ENCODE measurements around the gene MAP1LC3A.
A peak's percentile ranks its signal among the peaks of the same experiment; 100 is the strongest.
"Not testable (repeated sequence)": the region's sequence is repeated elsewhere in the genome, so short reads cannot be mapped to it uniquely, and the experiment has no call there.

The MAP1LC3A gene

DNA sequence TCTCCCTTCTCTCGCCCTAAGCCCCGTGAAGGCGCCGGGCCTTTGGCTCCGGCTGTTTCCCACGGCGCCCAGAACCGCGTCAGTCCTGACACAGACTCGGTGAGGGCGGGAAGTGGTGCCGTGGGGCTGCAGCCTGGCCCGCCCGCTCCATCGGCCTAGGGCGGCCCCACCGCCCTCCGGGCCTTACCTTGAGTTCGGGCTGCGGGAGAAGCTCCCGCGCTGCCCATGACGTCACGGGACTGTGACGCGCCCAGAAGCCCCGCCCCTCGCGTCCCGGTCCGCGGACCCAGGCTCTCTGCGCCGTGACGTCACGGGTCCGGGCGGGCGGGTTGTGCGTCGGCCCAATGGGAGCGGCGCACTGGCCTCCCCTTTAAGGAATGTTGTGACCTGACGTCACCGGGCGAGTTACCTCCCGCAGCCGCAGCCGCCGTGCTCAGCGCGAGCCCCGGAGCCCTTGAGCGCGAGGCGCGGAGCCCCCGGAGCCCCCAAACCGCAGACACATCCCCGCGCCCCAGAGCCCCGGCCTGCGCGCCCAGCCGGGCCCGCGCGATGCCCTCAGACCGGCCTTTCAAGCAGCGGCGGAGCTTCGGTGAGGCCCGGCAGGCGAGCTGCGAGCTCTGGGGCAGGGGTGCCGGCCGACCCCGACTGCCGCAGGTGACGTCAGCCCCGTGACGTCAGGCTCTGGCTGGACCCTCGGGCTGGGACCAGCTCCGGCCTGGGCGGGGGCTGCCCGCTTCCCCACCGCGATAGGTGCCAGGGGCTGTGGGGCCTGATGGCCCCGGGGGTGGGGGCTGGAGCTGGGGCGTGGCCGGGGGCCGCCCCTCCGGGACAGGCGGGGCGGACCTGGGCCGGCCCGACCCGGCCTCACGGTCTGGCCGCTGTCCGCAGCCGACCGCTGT is at the start of gene MAP1LC3A:
MAP1LC3A (plus strand) TSS at position 399 of the 899 bp plus-strand sequence; CDS start at position 550, 151 bp downstream.
- no peak for DNase-seq

DNA sequence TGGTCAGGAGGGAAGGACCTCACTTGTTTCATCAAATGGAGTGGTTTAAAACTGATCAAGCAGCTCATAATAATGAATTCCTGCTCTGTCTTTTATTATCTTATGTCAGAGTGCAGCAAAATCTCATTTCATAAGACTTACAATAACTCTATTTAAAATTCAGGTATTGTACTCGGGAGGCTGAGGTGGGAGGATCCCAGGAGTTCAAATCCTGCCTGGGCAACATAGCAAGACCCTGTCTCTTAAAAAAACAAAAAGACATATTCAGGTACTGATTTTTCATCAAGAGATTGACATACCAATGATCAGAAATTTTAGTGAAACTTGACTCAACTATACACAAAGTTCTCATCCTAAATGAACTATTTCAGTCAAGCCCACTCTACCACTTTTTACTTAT is 47.9 kb upstream of the MAP1LC3A start:
- no peak for DNase-seq

DNA sequence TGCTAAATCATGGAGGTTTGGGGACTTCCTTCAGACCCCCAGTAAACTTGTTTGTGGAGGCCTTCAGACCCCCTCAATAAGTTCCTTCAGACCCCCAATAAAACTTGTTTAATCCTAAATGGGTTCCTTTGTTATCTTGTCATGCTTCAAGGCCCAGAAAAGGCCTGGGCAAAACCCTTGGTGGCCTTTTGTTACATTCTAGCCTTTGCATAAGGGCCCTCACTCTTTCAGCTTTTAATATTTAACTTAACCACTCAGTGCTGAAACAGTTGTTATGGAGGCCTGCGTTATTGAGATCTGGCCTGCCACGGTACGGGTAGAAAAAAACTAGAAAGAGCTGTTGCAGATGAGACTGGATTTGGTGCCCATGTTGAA is 46.6 kb upstream of the MAP1LC3A start:
- no peak for DNase-seq

DNA sequence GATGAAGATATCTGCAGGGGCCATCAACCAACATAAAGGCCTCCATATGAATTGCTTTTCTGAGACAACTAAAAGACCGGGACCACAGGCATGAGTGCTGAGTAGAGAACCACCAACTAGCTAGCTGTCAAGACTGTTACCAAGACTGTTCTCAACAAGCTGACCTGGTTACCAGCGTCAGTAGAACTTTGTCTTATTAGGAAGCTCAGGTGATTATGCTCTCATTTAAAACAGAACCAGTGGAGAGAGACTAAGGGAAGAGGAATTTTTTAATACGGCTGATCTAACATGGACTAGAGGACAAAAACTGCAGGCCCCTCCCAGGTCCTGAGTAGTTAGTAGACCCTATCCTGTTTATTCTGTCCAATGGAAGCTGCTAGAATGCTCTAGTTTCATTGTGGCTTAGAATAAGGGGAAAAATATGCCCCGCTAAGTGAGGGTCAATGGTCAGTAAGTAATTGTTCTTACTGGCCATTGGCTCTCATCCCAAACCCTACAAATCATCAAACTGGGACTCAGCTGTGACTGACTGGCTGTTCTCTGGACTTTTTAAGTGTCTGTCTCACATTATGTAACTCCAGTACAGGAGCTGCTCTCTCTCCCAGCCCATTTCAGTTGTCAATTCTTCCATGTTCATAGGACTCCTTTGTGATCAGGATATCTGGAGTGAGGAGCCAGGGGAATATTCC is 46.1 kb upstream of the MAP1LC3A start:
- DNase-seq: no peak

DNA sequence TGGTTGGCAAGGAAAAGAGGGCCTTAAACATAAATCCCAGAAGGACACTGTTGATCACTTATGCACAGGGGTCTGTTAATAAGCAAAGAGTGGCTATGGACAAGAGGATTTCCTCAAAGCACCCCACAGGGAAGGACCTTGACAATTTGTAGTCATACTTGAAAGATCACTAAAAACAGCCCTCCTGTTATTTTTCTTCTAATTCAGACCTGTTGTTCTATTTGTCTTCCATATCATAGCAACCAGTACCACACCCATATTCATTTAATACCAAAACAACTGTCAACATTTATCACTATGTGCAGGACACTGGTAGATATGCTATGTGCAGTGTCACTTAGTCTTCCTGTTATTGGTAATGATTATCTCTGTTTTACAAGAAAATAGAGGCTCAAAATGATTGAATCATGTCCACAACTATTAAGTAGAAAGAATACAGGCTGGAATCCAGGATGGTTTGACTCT is 45.5 kb upstream of the MAP1LC3A start:
- DNase-seq: no peak

DNA sequence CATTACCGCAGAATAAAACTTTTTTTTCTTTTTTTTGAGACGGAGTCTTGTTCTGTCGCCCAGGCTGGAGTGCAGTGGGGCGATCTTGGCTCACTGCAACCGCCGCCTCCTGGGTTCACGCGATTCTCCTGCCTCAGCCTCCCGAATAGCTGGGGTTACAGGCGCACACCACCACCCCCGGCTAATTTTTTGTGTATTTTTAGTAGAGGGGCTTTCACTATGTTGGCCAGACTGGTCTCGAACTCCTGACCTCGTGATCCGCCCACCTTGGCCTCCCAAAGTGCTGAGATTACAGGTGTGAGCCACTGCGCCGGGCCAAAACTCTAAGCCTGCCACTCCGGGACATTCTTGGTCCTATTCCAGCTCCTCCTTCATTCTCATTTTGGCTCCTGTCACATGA is 44.5 kb upstream of the MAP1LC3A start:
- DNase-seq: not testable (repeated sequence)

DNA sequence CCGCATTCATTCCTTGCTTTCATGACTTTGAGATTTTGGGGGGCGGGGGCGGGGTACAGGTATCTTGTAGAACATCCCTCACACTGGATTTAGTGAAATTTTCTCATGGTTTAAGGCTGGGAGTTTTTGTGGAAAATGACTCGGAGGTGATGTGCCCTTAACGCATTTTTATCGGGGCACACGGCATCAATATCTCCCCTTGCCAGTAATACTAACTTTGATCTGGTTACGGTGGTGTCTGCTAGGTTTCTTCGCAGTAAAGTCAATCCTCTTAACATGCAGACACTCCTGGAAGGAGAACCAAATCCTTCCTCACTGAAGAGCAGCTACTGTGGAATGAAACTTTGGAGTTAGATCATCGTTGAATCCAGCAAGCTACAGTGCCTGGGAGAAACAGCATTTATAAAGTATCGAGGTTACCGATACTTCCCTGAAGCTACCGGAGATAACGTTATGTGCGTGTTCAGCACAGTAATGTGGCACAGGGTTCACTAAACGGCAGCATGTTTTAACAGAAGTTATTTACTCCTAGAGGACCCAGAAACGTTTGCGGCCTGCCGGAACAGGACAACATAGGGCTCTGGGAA is 43.5 kb upstream of the MAP1LC3A start:
- no peak for DNase-seq

DNA sequence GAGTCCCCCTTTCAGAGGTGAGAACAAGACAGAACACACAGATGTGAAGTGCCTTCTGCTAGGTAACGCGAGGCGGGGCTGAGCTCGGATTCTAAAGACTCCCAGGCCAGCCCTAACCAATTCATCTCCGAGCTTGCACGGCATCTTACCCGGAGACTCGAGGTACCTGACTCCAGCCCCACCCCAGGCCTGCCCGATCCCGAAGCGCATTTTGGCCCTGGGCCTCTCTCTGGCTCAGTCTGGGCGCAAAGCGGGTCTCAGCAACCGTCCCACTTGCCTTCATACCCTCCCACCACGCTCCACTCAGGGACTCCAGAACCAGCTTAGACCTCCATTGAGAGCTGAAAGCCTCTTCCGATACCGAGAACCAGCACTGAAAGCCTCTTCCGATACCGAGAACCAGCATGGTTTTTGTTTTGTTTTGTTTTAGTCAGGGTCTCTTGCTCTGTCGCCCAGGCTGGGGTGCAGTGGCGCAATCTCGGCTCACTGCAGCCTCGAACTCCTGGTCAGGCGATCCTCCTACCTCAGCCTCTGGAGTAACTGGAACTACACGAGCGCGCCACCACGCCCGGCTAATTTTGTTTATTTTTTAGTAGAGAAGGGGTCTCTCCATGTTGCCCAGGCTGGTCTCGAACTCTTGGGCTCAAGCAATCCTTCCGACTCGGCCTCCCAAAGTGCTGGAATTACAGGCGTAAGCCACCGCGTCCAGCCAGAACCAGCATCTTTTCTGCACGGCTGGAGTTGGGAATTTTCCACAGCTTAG is 42.9 kb upstream of the MAP1LC3A start:
- peak; percentile 55 for DNase-seq

DNA sequence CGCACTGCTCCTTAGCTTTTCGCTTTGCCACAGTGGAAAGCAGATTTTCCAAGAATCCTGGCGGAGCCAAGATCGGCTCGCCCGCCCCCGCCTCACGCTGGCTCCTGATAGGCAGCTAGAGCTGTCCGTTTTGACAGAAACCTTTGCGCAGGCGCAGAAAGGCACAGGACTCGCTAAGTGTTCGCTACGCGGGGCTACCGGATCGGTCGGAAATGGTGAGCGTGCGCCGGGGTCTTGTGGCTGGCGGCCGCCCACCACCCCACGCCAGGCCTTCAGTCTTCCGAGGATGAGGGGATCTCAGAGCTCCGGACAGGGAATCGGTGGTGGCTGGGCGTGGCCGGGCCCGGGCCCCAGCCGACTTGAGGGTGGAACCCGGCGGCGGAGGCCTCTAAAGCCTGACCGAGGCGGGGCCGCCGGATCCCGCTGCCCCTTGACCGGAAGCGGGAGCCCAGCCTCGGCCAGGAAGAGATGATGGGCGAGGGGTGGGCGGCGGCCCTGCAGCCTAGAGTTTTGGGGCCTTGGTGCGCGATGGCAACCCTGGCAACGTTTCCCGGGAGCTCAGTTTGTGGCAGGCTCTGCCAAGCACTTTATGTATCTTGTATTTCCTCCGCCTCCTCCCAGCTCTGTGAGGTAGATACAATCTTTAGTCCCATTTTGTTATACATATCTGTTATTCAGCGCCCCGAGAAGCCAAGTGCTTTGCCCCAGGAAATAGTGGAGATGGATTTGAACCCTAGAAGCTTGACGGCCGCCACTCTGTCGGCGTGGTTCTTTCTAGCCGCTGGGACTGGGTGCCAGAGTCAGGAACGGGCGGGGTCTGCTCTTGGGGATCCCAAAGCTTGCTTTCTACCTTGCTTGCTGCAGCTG is 42.0 kb upstream of the MAP1LC3A start, which contains the start of gene DYNLRB1:
DYNLRB1 (plus strand) TSS at position 176 of the 867 bp plus-strand sequence; CDS start at position 213, 37 bp downstream.
- DNase-seq: peak; percentile 94

DNA sequence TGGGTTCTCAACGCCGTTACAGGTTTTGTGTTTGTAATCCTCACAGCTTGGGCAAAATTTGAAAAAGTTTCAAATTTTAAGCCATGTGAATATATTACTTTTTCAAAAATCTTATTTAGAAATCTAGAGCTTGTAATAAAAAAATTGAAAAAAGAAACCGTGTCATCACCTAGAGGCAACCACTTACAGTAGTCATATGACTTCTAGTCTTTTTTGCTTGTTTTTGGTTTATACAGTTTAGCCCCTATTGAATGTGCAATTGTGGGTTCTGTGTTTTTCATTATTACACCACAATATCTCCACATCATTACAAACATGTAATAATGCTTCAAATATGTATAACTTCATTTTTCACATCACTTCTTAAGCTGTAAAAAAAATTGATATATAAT is 41.4 kb upstream of the MAP1LC3A start:
- DNase-seq: no peak

DNA sequence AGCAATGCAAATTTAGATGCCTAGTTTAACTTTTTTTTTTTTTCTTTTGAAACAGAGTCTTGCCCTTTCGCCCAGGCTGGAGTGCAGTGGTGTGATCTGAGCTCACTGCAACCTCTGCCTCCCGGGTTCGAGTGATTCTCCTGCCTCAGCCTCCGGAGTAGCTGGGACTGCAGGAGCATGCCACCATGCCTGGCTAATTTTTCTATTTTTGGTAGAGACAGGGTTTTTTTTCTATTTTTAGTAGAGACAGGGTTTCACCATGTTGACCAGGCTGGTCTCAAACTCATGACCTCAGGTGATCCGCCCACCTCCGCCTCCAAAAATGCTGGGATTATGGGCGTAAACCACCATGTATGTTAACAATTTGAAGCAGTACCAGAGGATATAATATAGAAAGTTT is 39.7 kb upstream of the MAP1LC3A start:
- DNase-seq: not testable (repeated sequence)

DNA sequence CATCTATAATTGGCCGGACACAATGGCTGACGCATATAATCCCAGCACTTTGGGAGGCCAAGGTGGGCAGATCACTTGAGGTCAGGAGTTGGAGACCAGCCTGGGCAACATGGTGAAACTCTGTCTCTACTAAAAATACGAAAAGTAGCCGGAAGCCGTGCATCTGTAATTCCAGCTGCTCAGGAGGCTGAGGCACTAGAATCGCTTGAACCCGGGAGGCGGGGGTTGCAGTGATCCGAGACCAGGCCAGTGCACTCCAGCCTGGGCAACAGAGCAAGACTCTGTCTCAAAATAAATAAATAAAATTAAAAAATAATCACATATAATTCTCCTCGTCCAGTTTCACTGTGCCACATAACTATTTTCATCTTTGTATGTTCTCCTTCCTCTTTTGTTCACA is 38.7 kb upstream of the MAP1LC3A start:
- not testable (repeated sequence) for DNase-seq

DNA sequence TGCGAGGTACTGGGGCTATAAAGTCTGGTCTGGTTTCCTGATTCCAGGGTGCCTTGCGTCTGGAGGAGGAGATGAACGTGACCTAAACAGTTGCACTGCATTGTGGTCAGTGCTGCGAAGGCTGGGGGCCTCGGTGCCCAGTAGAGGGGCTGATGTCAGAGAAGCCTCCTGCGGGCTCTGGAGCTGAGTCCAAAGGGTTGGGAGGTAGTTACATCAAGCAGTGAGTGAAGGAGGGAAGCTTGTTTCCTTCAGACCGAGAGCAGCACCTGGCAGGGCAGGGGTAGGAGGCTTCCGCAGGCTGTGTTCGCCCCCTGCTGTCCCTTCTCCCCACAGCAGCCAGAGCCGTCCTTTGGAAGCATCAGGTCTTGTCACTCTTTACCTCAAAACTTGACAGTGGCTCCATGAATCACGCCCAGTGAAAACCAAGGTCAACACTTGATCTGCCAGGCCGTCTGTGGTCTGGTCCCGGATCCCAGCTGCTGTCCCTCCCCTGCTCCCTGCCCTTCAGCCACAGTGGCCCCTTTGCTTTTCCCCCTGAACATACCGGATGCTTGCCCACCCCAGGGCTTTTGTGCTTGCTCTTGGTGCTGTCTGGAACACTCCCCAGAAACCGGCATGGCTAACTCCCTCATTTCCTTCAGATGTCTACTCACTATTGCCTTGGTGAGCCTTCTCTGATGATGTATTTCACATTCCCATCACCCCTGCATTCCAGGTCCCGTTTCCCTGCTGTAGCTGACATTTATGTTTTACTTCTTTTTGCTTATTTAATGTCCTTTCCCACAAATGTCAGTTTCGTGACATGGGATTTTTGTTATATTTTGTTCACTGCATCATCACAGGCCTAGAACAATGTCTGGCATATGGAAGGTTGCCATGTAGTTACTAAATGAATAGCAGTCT is 35.3 kb upstream of the MAP1LC3A start:
- DNase-seq: no peak

DNA sequence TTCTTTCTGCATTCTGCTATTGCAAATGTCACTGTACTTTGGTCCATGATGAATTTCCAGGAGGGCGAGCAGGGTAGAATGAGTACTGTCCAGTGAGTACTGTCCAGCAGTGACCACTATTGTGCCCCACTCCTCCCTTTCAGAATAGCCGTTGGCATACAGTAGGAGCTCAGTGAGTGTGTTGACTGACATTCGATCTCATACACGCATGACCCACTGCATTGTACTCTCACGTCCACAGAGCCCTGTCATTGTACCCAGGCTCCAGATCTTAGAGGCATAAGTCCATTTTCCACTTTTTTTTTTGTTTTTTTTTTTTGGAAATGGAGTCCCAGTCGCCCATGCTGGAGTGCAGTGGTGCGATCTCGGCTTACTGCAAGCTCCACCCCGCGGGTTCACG is 34.1 kb upstream of the MAP1LC3A start:
- no peak for DNase-seq

DNA sequence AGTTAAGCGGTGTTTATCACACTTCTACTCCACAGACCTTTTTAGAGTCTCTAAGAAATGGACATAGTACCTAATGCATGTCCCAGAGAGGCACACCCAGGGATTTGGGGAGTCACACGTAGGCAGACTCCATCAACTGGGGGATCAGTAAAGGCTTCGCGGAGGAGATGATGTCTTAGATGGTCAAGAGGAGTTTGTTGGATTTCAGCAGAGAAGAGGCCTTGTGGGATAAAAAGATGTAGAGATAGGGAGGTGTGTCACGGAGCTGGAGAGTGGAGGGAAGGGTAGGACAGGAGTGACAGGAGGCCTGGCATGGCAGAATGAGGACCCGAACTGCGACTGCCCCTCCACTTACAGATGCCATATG is 33.2 kb upstream of the MAP1LC3A start:
- DNase-seq: no peak

DNA sequence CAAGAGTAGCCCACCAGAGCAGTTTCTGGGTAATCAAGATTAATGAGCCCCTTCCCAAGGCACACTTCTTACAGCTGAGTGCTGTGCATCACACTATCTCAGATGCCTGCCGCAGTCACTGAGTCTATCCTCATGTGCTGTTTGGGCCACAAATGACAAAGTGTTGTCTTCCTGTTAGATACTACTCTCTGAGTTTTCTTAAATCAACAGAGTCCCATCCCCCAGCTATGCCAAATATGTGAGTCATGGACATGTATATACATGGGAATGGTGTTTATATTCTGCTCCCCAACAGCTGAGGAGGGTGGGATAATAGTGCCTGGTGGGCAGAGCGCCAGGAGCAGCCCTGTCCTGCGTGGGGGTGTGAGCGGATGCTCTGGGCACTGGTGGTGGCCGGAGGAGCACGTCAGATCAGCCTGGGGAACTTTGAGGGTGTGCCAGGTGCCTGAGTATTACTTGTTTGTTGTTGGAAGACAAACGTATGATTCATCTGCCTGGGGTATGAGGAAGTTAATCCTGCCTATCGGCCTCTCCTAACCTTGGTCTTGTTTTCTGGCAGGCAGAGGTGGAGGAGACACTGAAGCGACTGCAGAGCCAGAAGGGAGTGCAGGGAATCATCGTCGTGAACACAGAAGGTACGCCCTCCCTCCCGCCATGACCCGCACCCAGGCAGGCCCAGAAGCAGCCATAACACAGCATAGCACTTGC is 32.7 kb upstream of the MAP1LC3A start:
- DNase-seq: no peak

DNA sequence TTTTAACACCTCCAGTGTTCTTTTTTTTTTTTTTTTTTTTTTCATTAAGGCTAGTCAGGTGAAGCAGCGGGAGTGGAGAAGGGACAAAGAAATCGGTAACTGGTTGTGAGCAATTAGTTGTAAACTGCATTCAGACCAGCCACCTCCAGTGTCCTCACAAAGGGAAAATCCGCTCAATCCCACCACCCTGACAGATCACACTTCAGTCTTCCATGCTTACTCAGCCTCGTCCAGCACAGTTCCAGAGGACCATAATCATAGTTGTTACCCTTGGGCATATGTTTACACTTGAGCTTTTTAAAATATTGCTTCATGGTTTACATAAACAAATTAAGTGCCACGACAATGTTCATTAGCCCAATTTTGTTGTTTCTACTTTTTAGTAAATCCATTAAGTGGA is 32.1 kb upstream of the MAP1LC3A start:
- DNase-seq: no peak

DNA sequence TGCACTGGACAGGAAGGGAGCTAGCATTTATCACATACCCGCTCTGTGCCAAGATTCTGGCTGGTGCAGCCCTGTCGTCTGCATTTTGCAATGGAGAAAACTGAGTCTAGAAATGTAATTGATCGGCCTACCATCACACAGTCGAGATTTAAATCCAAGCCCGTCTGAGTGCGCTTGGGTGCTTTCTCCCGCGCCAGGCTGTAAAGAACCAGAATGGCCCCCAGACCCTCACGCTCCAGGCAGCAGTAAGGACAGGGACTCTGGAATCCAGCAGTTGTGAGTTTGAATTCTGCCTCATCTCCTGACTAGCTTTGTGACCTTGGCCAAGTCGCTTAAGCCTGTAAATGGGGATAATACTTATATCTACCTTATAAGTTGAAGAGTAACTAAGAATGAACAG is 31.5 kb upstream of the MAP1LC3A start:
- no peak for DNase-seq

DNA sequence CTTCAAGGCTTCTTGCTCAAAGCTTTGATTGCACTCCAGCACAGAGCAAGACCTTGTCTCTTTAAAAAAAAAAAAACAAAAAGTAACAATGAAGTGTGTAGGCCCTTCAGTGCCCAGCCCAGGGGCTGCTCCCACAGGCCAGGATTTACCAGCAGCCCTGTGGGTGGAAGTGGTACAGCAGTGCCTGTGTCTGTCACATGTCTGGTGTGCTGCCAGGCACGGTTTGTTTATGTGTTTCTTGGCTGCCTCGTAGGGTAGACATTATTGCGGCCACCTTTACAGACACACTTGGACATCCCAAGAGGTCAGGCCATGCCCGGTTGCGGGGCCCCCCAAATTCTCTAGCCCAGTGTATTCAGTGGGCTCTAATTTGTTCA is 29.6 kb upstream of the MAP1LC3A start:
- DNase-seq: no peak

DNA sequence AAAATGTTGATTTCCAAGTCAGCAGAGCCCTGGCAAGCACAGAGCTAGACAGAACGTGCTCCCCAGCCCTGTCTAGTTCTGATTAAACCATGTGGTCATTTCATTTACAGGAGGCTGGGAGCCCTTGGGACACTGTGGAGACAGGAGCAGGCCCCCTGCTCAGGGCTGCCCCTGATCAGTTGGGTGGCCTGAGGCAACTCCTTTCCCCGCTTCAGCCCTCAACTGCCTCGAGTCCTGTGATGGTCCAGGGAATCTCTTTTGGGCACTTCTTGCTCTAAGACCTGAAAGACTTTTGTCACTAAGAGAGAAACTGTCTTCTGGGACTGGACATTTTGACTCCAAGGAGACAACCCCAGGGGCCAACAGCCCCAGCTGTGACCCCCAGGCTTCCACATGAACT is 28.8 kb upstream of the MAP1LC3A start:
- DNase-seq: no peak

All from NCI-H1436 (cell line).